Panc1 (cell line): Measurements from ENCODE around the gene PJA1. TPM values are rescaled to one million over a fixed set of nuclear protein-coding genes. Genes with fewer than 3 reads are reported as not detected.
A peak's percentile ranks its signal among the peaks of the same experiment; 100 is the strongest.

ENCODE experiments used
- ATAC-seq: fragments of 200-7000 bp; cut with Tn5 transposase; 2 replicates; pipeline ENCODE4 v1.9.1; 2020; ENCODE audit warnings: mild to moderate bottlenecking, moderate library complexity
- Bru-seq: library from RNA; stranded (reverse); fragments of 400-500 nt; gene quantifications from one replicate; lab custom pipeline; 2021; lab: Mats Ljungman, UMichigan
- BruChase-seq, 2 experiments: library from RNA; stranded (reverse); fragments of 400-500 nt; gene quantifications; one replicate each; lab custom pipeline; 2021; lab: Mats Ljungman, UMichigan
- BruUV-seq: library from RNA; stranded (reverse); fragments of 400-500 nt; replicated peaks from 2 replicates; lab custom pipeline; 2021; lab: Mats Ljungman, UMichigan
- CTCF ChIA-PET: fragments of 300-600 bp; sonication (Branson Sonifier 250); formaldehyde crosslinking; loops from one replicate; lab custom pipeline; 2022; ENCODE audit warnings: antibody characterized with exemption; lab: Charles Lee
- POLR2A ChIA-PET: fragments of 300-600 bp; sonication (Branson Sonifier 250); formaldehyde crosslinking; loops from one replicate; lab custom pipeline; 2022; ENCODE audit warnings: antibody characterized with exemption; lab: Charles Lee
- DNase-seq: peaks from one replicate; pipeline ENCODE4 v3.0.0-alpha.2; 2010; ENCODE audit warnings: low read depth, low spot score
- H3K27ac ChIP-seq: 2 replicates; pipeline ENCODE4 v1.5.1; 2011; ENCODE audit warnings: mild to moderate bottlenecking, low read length, inconsistent platforms
- H3K27me3 ChIP-seq: fragments of 200-500 bp; sonication (Bioruptor generic); 2 replicates; pipeline ENCODE4 v1.6.0; 2014; ENCODE audit warnings: low read length, inconsistent platforms; ENCODE audit not compliant: control insufficient read depth, insufficient read depth
- H3K36me3 ChIP-seq: fragments of 200-500 bp; sonication (Bioruptor generic); 2 replicates; pipeline ENCODE4 v1.5.1; 2014; ENCODE audit warnings: inconsistent platforms, mild to moderate bottlenecking, low read length, moderate library complexity; ENCODE audit not compliant: control insufficient read depth, insufficient read depth
- H3K4me1 ChIP-seq: 2 replicates; pipeline ENCODE4 v1.5.1; 2011; ENCODE audit warnings: inconsistent platforms, mild to moderate bottlenecking, low read length, moderate library complexity; ENCODE audit not compliant: control insufficient read depth, insufficient read depth
- H3K4me3 ChIP-seq, 2 experiments: 2 replicates each; pipeline ENCODE4 v1.5.1; 2011 to 2012; ENCODE audit warnings: low read depth in 2 of 2, low read length in 2 of 2, mild to moderate bottlenecking in 2 of 2, inconsistent platforms in 1 of 2, moderate library complexity in 1 of 2
- H3K9me3 ChIP-seq: fragments of 200-500 bp; sonication (Bioruptor generic); 2 replicates; pipeline ENCODE4 v1.5.1; 2014; ENCODE audit warnings: low read depth, mild to moderate bottlenecking, inconsistent platforms, low read length, moderate library complexity; ENCODE audit not compliant: control insufficient read depth, insufficient read depth
- POLR2AphosphoS5 ChIP-seq: IDR thresholded peaks from 2 replicates; pipeline ENCODE4 v1.6.1; 2012; ENCODE audit warnings: mild to moderate bottlenecking, low read depth, low read length, moderate library complexity
- SIN3A ChIP-seq: IDR thresholded peaks from 2 replicates; pipeline ENCODE4 v1.6.1; 2012; ENCODE audit warnings: low read depth, mild to moderate bottlenecking, low read length, moderate library complexity, borderline replicate concordance; ENCODE audit not compliant: insufficient read depth
- TCF7L2 ChIP-seq: IDR thresholded peaks from 2 replicates; pipeline ENCODE4 v1.6.1; 2011; ENCODE audit warnings: mild to moderate bottlenecking, low read depth, low read length, inconsistent platforms
- in situ Hi-C: cut with HindIII; loops from 2 replicates; pipeline ENCODE4 v1.10.0; 2016; ENCODE audit warnings: low sequenced_read_pairs, low pct_unique_long_range_greater_than_20kb
- intact Hi-C: fragments of 100-400 bp; cut with micrococcal nuclease; formaldehyde crosslinking; loops from one replicate; pipeline ENCODE4 v1.10.0; 2022; ENCODE audit not compliant: unreplicated experiment
- long read RNA-seq: library from polyadenylated mRNA; unstranded; transcript quantifications from one replicate; pipeline ENCODE4 v2.0.0, GENCODE V29; 2021; ENCODE audit not compliant: unreplicated experiment
- polyA plus RNA-seq: library from polyadenylated mRNA; unstranded; fragments of >200 nt; gene quantifications from one replicate; pipeline ENCODE4 v1.2.1, GENCODE V29; 2012; ENCODE audit warnings: missing spikeins; ENCODE audit not compliant: insufficient read length
- total RNA-seq: library from RNA; stranded (reverse); gene quantifications from one replicate; pipeline ENCODE4 v1.2.1, GENCODE V29; 2021; ENCODE audit not compliant: unreplicated experiment
- TF ChIP-seq, protein P1 (sequence below): fragments of 450-650 bp; IDR thresholded peaks from 2 replicates; pipeline ENCODE4 v1.5.1; 2017; ENCODE audit warnings: mild to moderate bottlenecking
- TF ChIP-seq, protein P2 (sequence below), 2 experiments: IDR thresholded peaks; 2 replicates each; pipeline ENCODE4 v1.6.1; 2011 to 2012; ENCODE audit warnings: low read depth in 2 of 2, control low read depth in 1 of 2, low read length in 1 of 2, mild to moderate bottlenecking in 1 of 2, moderate library complexity in 1 of 2; ENCODE audit not compliant: insufficient read depth in 1 of 2

Gene PJA1, protein sequence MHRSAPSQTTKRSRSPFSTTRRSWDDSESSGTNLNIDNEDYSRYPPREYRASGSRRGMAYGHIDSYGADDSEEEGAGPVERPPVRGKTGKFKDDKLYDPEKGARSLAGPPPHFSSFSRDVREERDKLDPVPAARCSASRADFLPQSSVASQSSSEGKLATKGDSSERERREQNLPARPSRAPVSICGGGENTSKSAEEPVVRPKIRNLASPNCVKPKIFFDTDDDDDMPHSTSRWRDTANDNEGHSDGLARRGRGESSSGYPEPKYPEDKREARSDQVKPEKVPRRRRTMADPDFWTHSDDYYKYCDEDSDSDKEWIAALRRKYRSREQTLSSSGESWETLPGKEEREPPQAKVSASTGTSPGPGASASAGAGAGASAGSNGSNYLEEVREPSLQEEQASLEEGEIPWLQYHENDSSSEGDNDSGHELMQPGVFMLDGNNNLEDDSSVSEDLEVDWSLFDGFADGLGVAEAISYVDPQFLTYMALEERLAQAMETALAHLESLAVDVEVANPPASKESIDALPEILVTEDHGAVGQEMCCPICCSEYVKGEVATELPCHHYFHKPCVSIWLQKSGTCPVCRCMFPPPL
- total RNA-seq (11.8 TPM), Bru-seq, nascent RNA (percentile 47 among the genes with signal in this experiment), BruChase-seq, experiment 1, labeled RNA remaining after a 2-hour chase (percentile 66 among the genes with signal in this experiment), BruChase-seq, experiment 2, labeled RNA remaining after a 6-hour chase (percentile 75 among the genes with signal in this experiment)
- 12.2 TPM for polyA plus RNA-seq
- long read RNA-seq, transcript PJA1-202 (2 exons, 2,672 nt): major isoform, 32 of 45 reads
- long read RNA-seq, transcript PJA1-201 (2 exons, 2,755 nt): minor isoform, 8 of 45 reads
- long read RNA-seq, partial matches to known transcripts: 0 of 45 reads
- long read RNA-seq, other reads (novel, unspliced or antisense): 0 of 45 reads

DNA sequence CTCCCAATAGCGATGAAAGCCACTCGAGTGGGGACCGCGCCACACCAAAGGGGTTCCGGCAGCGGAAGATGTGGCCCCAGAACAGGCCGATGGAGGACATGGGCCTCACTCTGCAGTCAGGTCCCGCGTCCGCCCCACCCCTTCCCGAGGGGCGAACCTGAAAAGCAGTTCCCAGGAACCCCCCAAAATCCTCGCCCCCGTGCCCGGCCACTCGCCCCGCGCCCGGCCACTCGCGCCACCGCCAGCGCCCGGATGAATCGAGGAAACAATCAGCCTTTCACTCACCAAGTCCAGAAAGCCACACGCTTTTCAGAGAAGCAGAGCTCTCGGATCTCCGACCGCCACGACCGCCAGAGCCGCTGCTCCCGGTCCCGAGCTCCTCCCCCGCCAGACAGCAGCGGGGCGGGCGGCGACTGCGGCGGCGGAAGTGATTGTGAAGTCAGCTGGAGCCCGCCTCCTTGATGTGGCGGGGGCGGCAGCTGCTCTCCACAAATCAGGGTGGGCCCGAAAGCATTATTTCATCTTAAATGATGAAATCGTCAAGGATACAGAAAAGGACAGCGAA, at the start of gene PJA1:
Gene PJA1, minus strand, starts transcription at position 367 of the 565 bp plus-strand sequence. CDS start 2,380 bp downstream, outside the sequence.
- Histone ChIP-seq H3K4me1 (no peaks in the 10 kb centered on the region), H3K4me3 (peak within 1 kb of the TSS; percentile 72 to 79), H3K36me3 (no peaks in the 10 kb centered on the region), H3K27ac (peak within 1 kb of the TSS; percentile 66; the same call in 1 of the 2 replicates), H3K9me3 (no peaks in the 10 kb centered on the region), H3K27me3 (no peaks in the 10 kb centered on the region)
- ChIA-PET CTCF (interaction anchor here (0.6 kb wide), 1 partner anchor 31 kb away, joined by 4 read pairs; no protein-coding TSS in a partner anchor), POLR2A (interaction anchor here (0.6 kb wide), 1 partner anchor 729 kb away, joined by 6 read pairs; no protein-coding TSS in a partner anchor)
- DNase-seq (no peak), ATAC-seq (peak; percentile 96)
- TF ChIP-seq, protein P1, sequence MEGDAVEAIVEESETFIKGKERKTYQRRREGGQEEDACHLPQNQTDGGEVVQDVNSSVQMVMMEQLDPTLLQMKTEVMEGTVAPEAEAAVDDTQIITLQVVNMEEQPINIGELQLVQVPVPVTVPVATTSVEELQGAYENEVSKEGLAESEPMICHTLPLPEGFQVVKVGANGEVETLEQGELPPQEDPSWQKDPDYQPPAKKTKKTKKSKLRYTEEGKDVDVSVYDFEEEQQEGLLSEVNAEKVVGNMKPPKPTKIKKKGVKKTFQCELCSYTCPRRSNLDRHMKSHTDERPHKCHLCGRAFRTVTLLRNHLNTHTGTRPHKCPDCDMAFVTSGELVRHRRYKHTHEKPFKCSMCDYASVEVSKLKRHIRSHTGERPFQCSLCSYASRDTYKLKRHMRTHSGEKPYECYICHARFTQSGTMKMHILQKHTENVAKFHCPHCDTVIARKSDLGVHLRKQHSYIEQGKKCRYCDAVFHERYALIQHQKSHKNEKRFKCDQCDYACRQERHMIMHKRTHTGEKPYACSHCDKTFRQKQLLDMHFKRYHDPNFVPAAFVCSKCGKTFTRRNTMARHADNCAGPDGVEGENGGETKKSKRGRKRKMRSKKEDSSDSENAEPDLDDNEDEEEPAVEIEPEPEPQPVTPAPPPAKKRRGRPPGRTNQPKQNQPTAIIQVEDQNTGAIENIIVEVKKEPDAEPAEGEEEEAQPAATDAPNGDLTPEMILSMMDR: no peak
- TF ChIP-seq SIN3A: no peak
- TF ChIP-seq POLR2AphosphoS5: no peak
- TF ChIP-seq TCF7L2: peak; percentile 63; the same call in 1 of the 2 replicates
- no TSS peak for BruUV-seq
- in situ Hi-C loops (no loop called here), intact Hi-C loops (no loop called here)

DNA sequence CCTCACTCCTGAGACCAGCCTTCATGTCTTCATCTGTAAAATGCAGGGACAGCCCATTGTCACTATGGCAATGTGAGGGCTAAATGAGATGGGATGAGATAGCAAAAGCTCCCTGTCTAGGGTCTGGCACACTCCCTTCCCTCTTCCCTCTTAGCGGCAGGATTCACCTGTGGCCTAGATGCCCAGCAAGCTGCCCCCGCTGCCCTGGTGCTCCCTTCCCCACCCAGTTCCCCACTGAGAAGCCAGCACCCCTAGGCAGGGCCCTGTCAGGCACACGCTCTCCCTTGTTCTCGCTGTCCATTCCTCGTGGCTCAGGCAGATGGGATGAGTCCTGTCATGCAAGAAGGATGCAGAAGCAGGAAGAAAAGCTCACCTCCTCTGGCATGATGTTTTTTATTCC, 49.2 kb upstream of the PJA1 start:
- ChIA-PET CTCF (no interaction called here), POLR2A (no interaction called here)
- H3K36me3 ChIP-seq: no peaks in the 10 kb centered on the region
- intact Hi-C loops (no loop called here), in situ Hi-C loops (no loop called here)
- DNase-seq: no peak
- H3K9me3 ChIP-seq: no peaks in the 10 kb centered on the region
- no peaks in the 10 kb centered on the region for H3K4me1 ChIP-seq
- no TSS peak for BruUV-seq
- no peak for ATAC-seq
- no peak overlapping the region for H3K4me3 ChIP-seq
- no peak for TF ChIP-seq POLR2AphosphoS5
- TF ChIP-seq SIN3A: no peak
- TF ChIP-seq, protein P2, sequence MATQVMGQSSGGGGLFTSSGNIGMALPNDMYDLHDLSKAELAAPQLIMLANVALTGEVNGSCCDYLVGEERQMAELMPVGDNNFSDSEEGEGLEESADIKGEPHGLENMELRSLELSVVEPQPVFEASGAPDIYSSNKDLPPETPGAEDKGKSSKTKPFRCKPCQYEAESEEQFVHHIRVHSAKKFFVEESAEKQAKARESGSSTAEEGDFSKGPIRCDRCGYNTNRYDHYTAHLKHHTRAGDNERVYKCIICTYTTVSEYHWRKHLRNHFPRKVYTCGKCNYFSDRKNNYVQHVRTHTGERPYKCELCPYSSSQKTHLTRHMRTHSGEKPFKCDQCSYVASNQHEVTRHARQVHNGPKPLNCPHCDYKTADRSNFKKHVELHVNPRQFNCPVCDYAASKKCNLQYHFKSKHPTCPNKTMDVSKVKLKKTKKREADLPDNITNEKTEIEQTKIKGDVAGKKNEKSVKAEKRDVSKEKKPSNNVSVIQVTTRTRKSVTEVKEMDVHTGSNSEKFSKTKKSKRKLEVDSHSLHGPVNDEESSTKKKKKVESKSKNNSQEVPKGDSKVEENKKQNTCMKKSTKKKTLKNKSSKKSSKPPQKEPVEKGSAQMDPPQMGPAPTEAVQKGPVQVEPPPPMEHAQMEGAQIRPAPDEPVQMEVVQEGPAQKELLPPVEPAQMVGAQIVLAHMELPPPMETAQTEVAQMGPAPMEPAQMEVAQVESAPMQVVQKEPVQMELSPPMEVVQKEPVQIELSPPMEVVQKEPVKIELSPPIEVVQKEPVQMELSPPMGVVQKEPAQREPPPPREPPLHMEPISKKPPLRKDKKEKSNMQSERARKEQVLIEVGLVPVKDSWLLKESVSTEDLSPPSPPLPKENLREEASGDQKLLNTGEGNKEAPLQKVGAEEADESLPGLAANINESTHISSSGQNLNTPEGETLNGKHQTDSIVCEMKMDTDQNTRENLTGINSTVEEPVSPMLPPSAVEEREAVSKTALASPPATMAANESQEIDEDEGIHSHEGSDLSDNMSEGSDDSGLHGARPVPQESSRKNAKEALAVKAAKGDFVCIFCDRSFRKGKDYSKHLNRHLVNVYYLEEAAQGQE (IDR thresholded peaks at IDR 0.05; ENCODE audit: insufficient read depth in 1 of 2, low read depth in 2 of 2, low read length in 1 of 2): no peak
- no peak for TF ChIP-seq TCF7L2
- TF ChIP-seq, protein P1: no peak
- no peak overlapping the region for H3K27ac ChIP-seq
- H3K27me3 ChIP-seq: no peaks in the 10 kb centered on the region
